PC-9 (cell line): ENCODE data around the gene ALX4. TPM values are rescaled to one million over a fixed set of nuclear protein-coding genes. Genes with fewer than 3 reads are reported as not detected.

Experiments
- BruUV-seq: library from RNA; stranded (reverse); fragments of 400-500 nt; replicated peaks from 2 replicates; lab custom pipeline; 2021; lab: Mats Ljungman, UMichigan
- CTCF ChIA-PET: fragments of 300-600 bp; sonication (Branson Sonifier 250); formaldehyde crosslinking; loops from one replicate; lab custom pipeline; 2022; ENCODE audit warnings: antibody characterized with exemption; lab: Charles Lee
- POLR2A ChIA-PET: fragments of 300-600 bp; sonication (Branson Sonifier 250); formaldehyde crosslinking; loops from one replicate; lab custom pipeline; 2022; ENCODE audit warnings: antibody characterized with exemption; ENCODE audit not compliant: unreplicated experiment; lab: Charles Lee
- DNase-seq, 2 experiments: peaks; one replicate each; pipeline versions ENCODE4 v3.0.0 to v3.0.0-alpha.2; 2015 to 2022; ENCODE audit warnings: mixed read lengths in 1 of 2
- H2AFZ ChIP-seq: fragments of 200-600 bp; sonication (generic); 2 replicates; pipeline ENCODE4 v1.8.1; 2017; ENCODE audit warnings: antibody characterized with exemption
- H3F3A ChIP-seq: fragments of 200-600 bp; sonication (generic); 2 replicates; pipeline ENCODE4 v1.8.1; 2017; ENCODE audit warnings: antibody characterized with exemption, mild to moderate bottlenecking, low read depth; ENCODE audit not compliant: insufficient read depth
- H3K27ac ChIP-seq: fragments of 200-600 bp; sonication (generic); 2 replicates; pipeline ENCODE4 v1.6.1; 2016; ENCODE audit warnings: mixed run types
- H3K27me3 ChIP-seq: fragments of 200-600 bp; sonication (generic); 2 replicates; pipeline ENCODE4 v1.6.1; 2016; ENCODE audit warnings: low read depth, mixed run types; ENCODE audit not compliant: insufficient read depth
- H3K36me3 ChIP-seq: fragments of 200-600 bp; sonication (generic); 2 replicates; pipeline ENCODE4 v1.6.1; 2016; ENCODE audit warnings: low read depth, mixed run types
- H3K4me1 ChIP-seq: fragments of 200-600 bp; sonication (generic); replicated peaks from 2 replicates; pipeline ENCODE4 v1.6.1; 2016; ENCODE audit warnings: mixed run types; ENCODE audit not compliant: insufficient read depth
- H3K4me2 ChIP-seq: fragments of 200-600 bp; sonication (generic); 2 replicates; pipeline ENCODE4 v1.6.1; 2017; ENCODE audit warnings: mixed run types
- H3K4me3 ChIP-seq: fragments of 200-600 bp; sonication (generic); 2 replicates; pipeline ENCODE4 v1.6.1; 2016; ENCODE audit warnings: mixed run types
- H3K79me2 ChIP-seq: fragments of 200-600 bp; sonication (generic); 2 replicates; pipeline ENCODE4 v1.6.1; 2017; ENCODE audit warnings: low read depth, mixed run types
- H3K9me2 ChIP-seq: fragments of 200-600 bp; sonication (generic); 2 replicates; pipeline ENCODE4 v1.8.1; 2017; ENCODE audit warnings: mild to moderate bottlenecking; ENCODE audit not compliant: insufficient read depth
- H3K9me3 ChIP-seq: fragments of 200-600 bp; sonication (generic); 2 replicates; pipeline ENCODE4 v1.8.1; 2016; ENCODE audit warnings: low read depth; ENCODE audit not compliant: insufficient read depth
- H4K20me1 ChIP-seq: fragments of 200-600 bp; sonication (generic); 2 replicates; pipeline ENCODE4 v1.8.1; 2017; ENCODE audit not compliant: insufficient read depth
- EZH2 ChIP-seq: fragments of 200-600 bp; sonication (generic); IDR thresholded peaks from 2 replicates; pipeline ENCODE4 v1.8.0; 2017; ENCODE audit warnings: antibody characterized with exemption, low read depth
- intact Hi-C: fragments of 100-400 bp; cut with micrococcal nuclease; formaldehyde crosslinking; loops from one replicate; pipeline ENCODE4 v1.10.0; 2022; ENCODE audit not compliant: unreplicated experiment
- total RNA-seq: library from RNA; stranded (reverse); gene quantifications from 2 replicates; pipeline ENCODE4 v1.2.3, GENCODE V29; 2021
- TF ChIP-seq, protein P1 (sequence below): fragments of 200-600 bp; sonication (generic); conservative IDR thresholded peaks from 2 replicates; pipeline ENCODE4 v1.6.1; 2017; ENCODE audit warnings: mixed run types, antibody characterized with exemption, mild to moderate bottlenecking, moderate library complexity

ALX4 gene
- total RNA-seq, 1 experiment from 2014 or later, result not detected

DNA sequence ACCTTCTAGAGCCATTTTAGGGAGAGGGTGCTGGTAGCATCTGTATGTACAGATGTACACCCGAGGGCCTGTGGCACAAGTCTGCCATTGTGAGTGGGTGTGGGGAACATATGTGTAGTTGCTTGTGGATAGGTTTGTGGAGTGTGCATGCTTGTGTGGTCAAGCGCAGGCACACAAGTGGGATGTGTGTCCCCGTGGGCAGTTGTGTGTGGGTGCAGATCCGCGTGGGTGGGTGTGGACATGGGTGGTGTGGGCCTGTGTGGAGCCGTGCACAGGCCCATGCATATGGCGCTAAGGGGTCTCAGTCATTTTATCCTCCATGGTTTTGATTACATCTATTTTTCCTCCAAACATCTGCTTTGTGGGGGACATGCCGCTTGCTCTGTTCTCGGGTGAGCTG is 28.8 kb downstream of the ALX4 start:
- intact Hi-C loops, result loop anchor here (10.0 kb wide), 4 partner anchors 184 to 634 kb away; partner anchors contain the start of gene EXT2
- H4K20me1 ChIP-seq, result no peaks in the 10 kb centered on the region
- no peak overlapping the region for H3K4me3 ChIP-seq
- no peaks in the 10 kb centered on the region for H3F3A ChIP-seq
- peaks cover 76% of the 10 kb centered on the region for H3K27me3 ChIP-seq
- no peak for TF ChIP-seq EZH2
- TF ChIP-seq, protein P1, sequence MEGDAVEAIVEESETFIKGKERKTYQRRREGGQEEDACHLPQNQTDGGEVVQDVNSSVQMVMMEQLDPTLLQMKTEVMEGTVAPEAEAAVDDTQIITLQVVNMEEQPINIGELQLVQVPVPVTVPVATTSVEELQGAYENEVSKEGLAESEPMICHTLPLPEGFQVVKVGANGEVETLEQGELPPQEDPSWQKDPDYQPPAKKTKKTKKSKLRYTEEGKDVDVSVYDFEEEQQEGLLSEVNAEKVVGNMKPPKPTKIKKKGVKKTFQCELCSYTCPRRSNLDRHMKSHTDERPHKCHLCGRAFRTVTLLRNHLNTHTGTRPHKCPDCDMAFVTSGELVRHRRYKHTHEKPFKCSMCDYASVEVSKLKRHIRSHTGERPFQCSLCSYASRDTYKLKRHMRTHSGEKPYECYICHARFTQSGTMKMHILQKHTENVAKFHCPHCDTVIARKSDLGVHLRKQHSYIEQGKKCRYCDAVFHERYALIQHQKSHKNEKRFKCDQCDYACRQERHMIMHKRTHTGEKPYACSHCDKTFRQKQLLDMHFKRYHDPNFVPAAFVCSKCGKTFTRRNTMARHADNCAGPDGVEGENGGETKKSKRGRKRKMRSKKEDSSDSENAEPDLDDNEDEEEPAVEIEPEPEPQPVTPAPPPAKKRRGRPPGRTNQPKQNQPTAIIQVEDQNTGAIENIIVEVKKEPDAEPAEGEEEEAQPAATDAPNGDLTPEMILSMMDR, result no peak
- H3K4me2 ChIP-seq, result no peak overlapping the region
- H2AFZ ChIP-seq, result no peak overlapping the region
- no TSS peak for BruUV-seq
- H3K79me2 ChIP-seq, result no peaks in the 10 kb centered on the region
- no peaks in the 10 kb centered on the region for H3K4me1 ChIP-seq
- ChIA-PET CTCF (interaction anchor here (0.6 kb wide), 1 partner anchor 39 kb away, joined by 9 read pairs; no protein-coding TSS in a partner anchor), POLR2A (no interaction called here)
- no peak overlapping the region for H3K27ac ChIP-seq
- H3K9me3 ChIP-seq, result no peaks in the 10 kb centered on the region
- no peaks in the 10 kb centered on the region for H3K36me3 ChIP-seq
- DNase-seq, result no peak
- H3K9me2 ChIP-seq, result no peaks in the 10 kb centered on the region

DNA sequence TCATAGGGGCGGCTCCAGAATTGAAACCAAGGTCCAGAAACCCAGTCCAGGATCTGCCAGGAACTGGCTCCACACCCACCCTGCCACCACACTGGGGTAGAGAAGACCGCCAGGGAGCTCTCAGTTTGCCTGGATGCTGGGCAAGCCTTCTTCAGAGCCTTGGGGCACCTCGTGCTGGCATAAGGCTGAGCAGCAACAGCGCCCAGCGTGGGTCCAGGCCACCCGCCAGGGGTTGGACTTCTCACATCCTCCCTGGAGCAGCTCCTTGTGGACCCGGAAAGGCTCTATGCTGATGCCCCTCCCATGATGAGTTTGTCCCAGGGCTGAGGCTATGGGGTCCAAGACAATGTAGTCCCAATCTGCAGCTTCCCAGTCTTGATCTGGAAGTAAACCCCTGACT is 29.7 kb downstream of the ALX4 start:
- POLR2A ChIA-PET, result interaction anchor here (0.6 kb wide), 1 partner anchor 238 kb away, joined by 4 read pairs; no protein-coding TSS in a partner anchor
- H3K4me2 ChIP-seq, result no peak overlapping the region
- TF ChIP-seq, protein P1, result no peak
- no peak for TF ChIP-seq EZH2
- intact Hi-C loops, result loop anchor here (10.0 kb wide), 4 partner anchors 185 to 635 kb away; partner anchors contain the start of gene EXT2
- no peaks in the 10 kb centered on the region for H4K20me1 ChIP-seq
- no TSS peak for BruUV-seq
- H3K79me2 ChIP-seq, result no peaks in the 10 kb centered on the region
- H3K4me1 ChIP-seq, result no peaks in the 10 kb centered on the region
- DNase-seq, result no peak
- H2AFZ ChIP-seq, result no peak overlapping the region
- H3K27me3 ChIP-seq, result peaks cover 85% of the 10 kb centered on the region
- no peaks in the 10 kb centered on the region for H3F3A ChIP-seq
- no peaks in the 10 kb centered on the region for H3K9me2 ChIP-seq
- no peak overlapping the region for H3K27ac ChIP-seq
- CTCF ChIA-PET, result no interaction called here
- no peaks in the 10 kb centered on the region for H3K9me3 ChIP-seq
- H3K4me3 ChIP-seq, result no peak overlapping the region
- no peaks in the 10 kb centered on the region for H3K36me3 ChIP-seq

DNA sequence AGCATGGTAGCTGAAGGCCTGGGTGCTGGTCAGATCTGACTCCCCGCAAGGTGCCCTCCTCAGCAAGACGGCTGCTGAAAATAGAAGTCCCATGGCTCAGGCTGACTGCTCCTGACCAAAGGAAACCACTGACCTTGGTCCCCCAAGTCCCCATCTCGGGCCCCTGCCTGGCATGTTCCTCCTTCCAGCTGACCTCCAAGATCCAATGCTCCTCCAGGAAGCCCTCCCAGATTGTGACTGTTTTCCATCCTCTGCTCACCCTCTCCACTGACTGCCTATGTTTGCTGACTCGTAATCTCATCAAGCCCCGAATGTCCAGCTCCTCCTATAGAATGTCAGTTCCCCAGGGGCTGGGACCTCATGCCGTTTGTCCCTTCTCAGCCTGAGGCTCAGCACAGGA is 30.5 kb downstream of the ALX4 start:
- no peak overlapping the region for H3K4me2 ChIP-seq
- no peaks in the 10 kb centered on the region; the same call in 1 of the 2 replicates for H3K9me3 ChIP-seq
- H3K9me2 ChIP-seq, result no peaks in the 10 kb centered on the region
- peaks cover 93% of the 10 kb centered on the region for H3K27me3 ChIP-seq
- no peak for DNase-seq
- H4K20me1 ChIP-seq, result no peaks in the 10 kb centered on the region
- BruUV-seq, result no TSS peak
- POLR2A ChIA-PET, result interaction anchor here (0.6 kb wide), 1 partner anchor 239 kb away, joined by 4 read pairs; no protein-coding TSS in a partner anchor
- intact Hi-C loops, result no loop called here
- H3K4me3 ChIP-seq, result no peak overlapping the region
- H3K36me3 ChIP-seq, result no peaks in the 10 kb centered on the region
- no peak overlapping the region for H2AFZ ChIP-seq
- CTCF ChIA-PET, result interaction anchor here (0.6 kb wide), 1 partner anchor 621 kb away, joined by 3 read pairs; no protein-coding TSS in a partner anchor
- H3F3A ChIP-seq, result no peaks in the 10 kb centered on the region
- no peak for TF ChIP-seq EZH2
- TF ChIP-seq, protein P1, result no peak
- no peak overlapping the region for H3K27ac ChIP-seq
- no peaks in the 10 kb centered on the region for H3K4me1 ChIP-seq
- H3K79me2 ChIP-seq, result no peaks in the 10 kb centered on the region
